ENCODE data around the gene SMIM44.

The SMIM44 gene

DNA sequence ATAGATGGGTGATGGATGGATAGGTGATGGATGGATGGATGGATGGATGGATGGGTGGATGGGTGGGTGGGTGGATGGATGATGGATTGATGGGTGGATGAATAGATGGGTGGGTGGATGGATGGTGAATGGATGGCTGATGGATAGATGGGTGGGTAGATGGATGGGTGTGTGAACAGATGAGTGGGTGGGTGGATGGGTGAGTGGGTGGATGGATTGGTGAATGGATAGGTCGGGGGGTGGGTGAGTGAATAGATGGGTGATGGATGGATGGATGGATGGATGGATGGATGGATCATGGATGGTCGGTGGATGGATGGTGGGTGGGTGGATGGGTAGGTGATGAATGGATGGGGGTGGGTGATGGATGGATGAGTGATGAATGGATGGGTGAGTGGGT lies 6.4 kb downstream of the SMIM44 start:
- H3K4me3 ChIP-seq (ENCODE audit: control insufficient read depth, low read depth, low read length) = no peak overlapping the region
- no peak for TF ChIP-seq CTCF (conservative IDR thresholded peaks at IDR 0.05; ENCODE audit: control insufficient read depth, insufficient read depth, low read depth, low read length)

GRCh38 chr19:3475449-3475848 lies 7.8 kb downstream of the SMIM44 start:
- DNase-seq (ENCODE audit: low read depth) = no peak
- no peak overlapping the region for H3K4me3 ChIP-seq (ENCODE audit: control insufficient read depth, low read depth, low read length)
- TF ChIP-seq CTCF (conservative IDR thresholded peaks at IDR 0.05; ENCODE audit: control insufficient read depth, insufficient read depth, low read depth, low read length) = no peak

More for the DNA sequence above, 6.4 kb downstream of the SMIM44 start:
- DNase-seq (ENCODE audit: low read depth) = no peak

DNA sequence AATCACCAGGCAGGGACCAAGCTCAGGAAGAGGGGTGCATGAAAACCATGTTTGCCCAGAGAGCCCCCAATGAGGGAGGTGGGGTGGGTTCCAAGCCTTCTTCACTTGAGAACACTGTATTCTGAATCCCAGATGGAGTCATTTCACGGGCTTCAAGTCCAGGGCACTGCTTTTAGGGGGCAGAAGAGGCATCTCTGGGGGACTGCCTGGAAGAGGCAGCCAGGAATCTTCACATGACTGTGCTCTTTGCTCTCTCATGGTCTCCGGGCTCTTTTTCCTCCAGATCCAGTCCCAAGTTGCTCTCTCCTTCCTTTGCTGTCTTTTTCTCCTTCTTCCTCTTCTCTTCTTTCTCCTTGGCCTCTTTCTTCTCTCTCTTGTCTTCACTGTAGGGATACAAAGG lies 8.6 kb downstream of the SMIM44 start:
- H3K4me3 ChIP-seq (ENCODE audit: control insufficient read depth, low read depth, low read length) = no peak overlapping the region
- TF ChIP-seq CTCF (conservative IDR thresholded peaks at IDR 0.05; ENCODE audit: control insufficient read depth, insufficient read depth, low read depth, low read length) = no peak
- no peak for DNase-seq (ENCODE audit: low read depth)

DNA sequence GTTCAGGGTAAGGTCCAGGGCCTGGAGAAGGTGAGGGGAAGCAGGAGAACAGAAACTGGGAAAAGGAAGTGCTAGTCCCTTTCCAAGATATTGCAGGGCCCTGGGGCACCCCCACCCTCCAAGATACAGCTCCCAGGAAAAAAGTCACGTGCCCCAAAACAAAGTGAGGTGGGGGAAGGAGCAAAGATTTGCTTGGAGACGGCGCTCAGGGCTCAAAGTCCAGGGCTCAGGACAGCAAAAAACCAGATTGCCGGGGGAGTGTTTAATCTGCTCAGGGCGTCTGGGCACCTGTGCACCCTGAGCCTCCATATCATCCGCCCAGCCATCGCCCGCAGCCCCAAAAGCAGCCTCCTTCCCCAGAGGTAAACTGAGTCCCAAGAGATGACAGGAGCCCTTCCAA lies 9.2 kb downstream of the SMIM44 start:
- no peak for TF ChIP-seq CTCF (conservative IDR thresholded peaks at IDR 0.05; ENCODE audit: control insufficient read depth, insufficient read depth, low read depth, low read length)
- no peak overlapping the region for H3K4me3 ChIP-seq (ENCODE audit: control insufficient read depth, low read depth, low read length)
- DNase-seq (ENCODE audit: low read depth) = no peak

- peak; percentile 79 for TF ChIP-seq CTCF (conservative IDR thresholded peaks at IDR 0.05; ENCODE audit: control insufficient read depth, insufficient read depth, low read depth, low read length)
- DNase-seq (ENCODE audit: low read depth) = no peak
- H3K4me3 ChIP-seq (ENCODE audit: control insufficient read depth, low read depth, low read length) = no peak overlapping the region
These were observed 11.1 kb downstream of the SMIM44 start for GRCh38 chr19:3471954-3472655.

- no peak for TF ChIP-seq CTCF (conservative IDR thresholded peaks at IDR 0.05; ENCODE audit: control insufficient read depth, insufficient read depth, low read depth, low read length)
- H3K4me3 ChIP-seq (ENCODE audit: control insufficient read depth, low read depth, low read length) = no peak overlapping the region
- peak; percentile 24 for DNase-seq (ENCODE audit: low read depth)
These were observed 12.6 kb downstream of the SMIM44 start for GRCh38 chr19:3470500-3471128.
